Fibroblast of upper back skin (primary cell): ENCODE results near the gene LRMDA.
"Not testable (repeated sequence)": the region's sequence is repeated elsewhere in the genome, so short reads cannot be mapped to it uniquely, and the experiment has no call there.

Source experiments
- DNase-seq: peaks from one replicate; pipeline ENCODE4 v3.0.0-alpha.2; 2013

LRMDA gene

GRCh38 chr10:76115471-76116155, 684.2 kb downstream of the LRMDA start:
- no peak for DNase-seq

GRCh38 chr10:76116523-76116922, 685.1 kb downstream of the LRMDA start:
- no peak for DNase-seq

- DNase-seq, result peak; percentile 87
Observed at GRCh38 chr10:76117949-76118348, 686.5 kb downstream of the LRMDA start.

GRCh38 chr10:76119036-76119435, 687.6 kb downstream of the LRMDA start:
- no peak for DNase-seq

GRCh38 chr10:76119515-76119914, 688.1 kb downstream of the LRMDA start:
- DNase-seq, result peak; percentile 96

- DNase-seq, result no peak
Observed at GRCh38 chr10:76122056-76122455, 690.6 kb downstream of the LRMDA start.

GRCh38 chr10:76124280-76124679, 692.9 kb downstream of the LRMDA start:
- no peak for DNase-seq

GRCh38 chr10:76125900-76126299, 694.5 kb downstream of the LRMDA start:
- DNase-seq, result peak; percentile 51

GRCh38 chr10:76126607-76127527, 695.4 kb downstream of the LRMDA start:
- DNase-seq, result peak; percentile 68

- peak; percentile 43 for DNase-seq
Observed at GRCh38 chr10:76127984-76128589, 696.7 kb downstream of the LRMDA start.

- no peak for DNase-seq
Observed at GRCh38 chr10:76129213-76129612, 697.8 kb downstream of the LRMDA start.

GRCh38 chr10:76130892-76131291, 699.5 kb downstream of the LRMDA start:
- DNase-seq, result no peak

GRCh38 chr10:76133597-76134255, 702.3 kb downstream of the LRMDA start:
- peak; percentile 52 for DNase-seq

- DNase-seq, result no peak
Observed at GRCh38 chr10:76136961-76137360, 705.5 kb downstream of the LRMDA start.

- DNase-seq, result no peak
Observed at GRCh38 chr10:76138286-76138685, 706.9 kb downstream of the LRMDA start.

- no peak for DNase-seq
Observed at GRCh38 chr10:76138906-76139305, 707.5 kb downstream of the LRMDA start.

- DNase-seq, result no peak
Observed at GRCh38 chr10:76139431-76139830, 708.0 kb downstream of the LRMDA start.

GRCh38 chr10:76141376-76141775, 710.0 kb downstream of the LRMDA start:
- DNase-seq, result no peak

- not testable (repeated sequence) for DNase-seq
Observed at GRCh38 chr10:76148217-76148616, 716.8 kb downstream of the LRMDA start.

GRCh38 chr10:76149182-76149581, 717.8 kb downstream of the LRMDA start:
- DNase-seq, result peak; percentile 43

GRCh38 chr10:76149602-76150138, 718.2 kb downstream of the LRMDA start:
- no peak for DNase-seq

GRCh38 chr10:76150139-76150875, 718.9 kb downstream of the LRMDA start:
- DNase-seq, result peak; percentile 46
